Endothelial cell (in vitro differentiated cells): ENCODE data around the gene KCNQ2. TPM values are rescaled to one million over a fixed set of nuclear protein-coding genes. Genes with fewer than 3 reads are reported as not detected.

Experiments used
- DNase-seq: peaks from one replicate; pipeline ENCODE4 v3.0.0; 2021; ENCODE audit warnings: low spot score
- H3K27ac Mint-ChIP-seq: one replicate; pipeline ENCODE4 v1.8.0; 2021; ENCODE audit warnings: mixed read lengths, inconsistent platforms; ENCODE audit not compliant: unreplicated experiment
- H3K27me3 Mint-ChIP-seq: one replicate; pipeline ENCODE4 v1.8.0; 2021; ENCODE audit warnings: mild to moderate bottlenecking, moderate library complexity, mixed read lengths, inconsistent platforms; ENCODE audit not compliant: unreplicated experiment
- H3K36me3 Mint-ChIP-seq: one replicate; pipeline ENCODE4 v1.8.0; 2021; ENCODE audit warnings: mild to moderate bottlenecking, low read depth, mixed read lengths, inconsistent platforms; ENCODE audit not compliant: unreplicated experiment
- H3K4me1 Mint-ChIP-seq: one replicate; pipeline ENCODE4 v1.8.0; 2021; ENCODE audit warnings: mild to moderate bottlenecking, mixed read lengths, inconsistent platforms; ENCODE audit not compliant: unreplicated experiment
- H3K4me3 Mint-ChIP-seq: one replicate; pipeline ENCODE4 v1.8.0; 2021; ENCODE audit warnings: mild to moderate bottlenecking, mixed read lengths, inconsistent platforms; ENCODE audit not compliant: unreplicated experiment
- H3K9me3 Mint-ChIP-seq: one replicate; pipeline ENCODE4 v1.8.0; 2021; ENCODE audit warnings: mixed read lengths, inconsistent platforms; ENCODE audit not compliant: unreplicated experiment
- total RNA-seq: library from RNA; stranded (reverse); fragmentation: NEBNext Ultra II Directional; extraction: Animal tissue kit (Norgen Biotek cat#: 25700); gene quantifications from one replicate; pipeline ENCODE4 v1.2.1, GENCODE V29; 2021; ENCODE audit not compliant: unreplicated experiment
- TF ChIP-seq, protein P1 (sequence below): fragments of 200-600 bp; sonication (generic); IDR thresholded peaks from one replicate; pipeline ENCODE4 v1.5.0; 2021; ENCODE audit warnings: antibody characterized with exemption; ENCODE audit not compliant: unreplicated experiment

The KCNQ2 gene
- total RNA-seq, 1 donor from 2014 or later: 3.2 TPM

GRCh38 chr20:63492518-63492917 is 20.1 kb upstream of the KCNQ2 start:
- no peak for DNase-seq
- Mint-ChIP-seq H3K27ac (no peak overlapping the region), H3K36me3 (peaks cover 15% of the 10 kb centered on the region), H3K4me3 (peak overlapping the region; percentile 32), H3K9me3 (no peaks in the 10 kb centered on the region), H3K27me3 (peaks cover 11% of the 10 kb centered on the region), H3K4me1 (no peaks in the 10 kb centered on the region)
- TF ChIP-seq, protein P1, sequence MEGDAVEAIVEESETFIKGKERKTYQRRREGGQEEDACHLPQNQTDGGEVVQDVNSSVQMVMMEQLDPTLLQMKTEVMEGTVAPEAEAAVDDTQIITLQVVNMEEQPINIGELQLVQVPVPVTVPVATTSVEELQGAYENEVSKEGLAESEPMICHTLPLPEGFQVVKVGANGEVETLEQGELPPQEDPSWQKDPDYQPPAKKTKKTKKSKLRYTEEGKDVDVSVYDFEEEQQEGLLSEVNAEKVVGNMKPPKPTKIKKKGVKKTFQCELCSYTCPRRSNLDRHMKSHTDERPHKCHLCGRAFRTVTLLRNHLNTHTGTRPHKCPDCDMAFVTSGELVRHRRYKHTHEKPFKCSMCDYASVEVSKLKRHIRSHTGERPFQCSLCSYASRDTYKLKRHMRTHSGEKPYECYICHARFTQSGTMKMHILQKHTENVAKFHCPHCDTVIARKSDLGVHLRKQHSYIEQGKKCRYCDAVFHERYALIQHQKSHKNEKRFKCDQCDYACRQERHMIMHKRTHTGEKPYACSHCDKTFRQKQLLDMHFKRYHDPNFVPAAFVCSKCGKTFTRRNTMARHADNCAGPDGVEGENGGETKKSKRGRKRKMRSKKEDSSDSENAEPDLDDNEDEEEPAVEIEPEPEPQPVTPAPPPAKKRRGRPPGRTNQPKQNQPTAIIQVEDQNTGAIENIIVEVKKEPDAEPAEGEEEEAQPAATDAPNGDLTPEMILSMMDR: no peak

DNA sequence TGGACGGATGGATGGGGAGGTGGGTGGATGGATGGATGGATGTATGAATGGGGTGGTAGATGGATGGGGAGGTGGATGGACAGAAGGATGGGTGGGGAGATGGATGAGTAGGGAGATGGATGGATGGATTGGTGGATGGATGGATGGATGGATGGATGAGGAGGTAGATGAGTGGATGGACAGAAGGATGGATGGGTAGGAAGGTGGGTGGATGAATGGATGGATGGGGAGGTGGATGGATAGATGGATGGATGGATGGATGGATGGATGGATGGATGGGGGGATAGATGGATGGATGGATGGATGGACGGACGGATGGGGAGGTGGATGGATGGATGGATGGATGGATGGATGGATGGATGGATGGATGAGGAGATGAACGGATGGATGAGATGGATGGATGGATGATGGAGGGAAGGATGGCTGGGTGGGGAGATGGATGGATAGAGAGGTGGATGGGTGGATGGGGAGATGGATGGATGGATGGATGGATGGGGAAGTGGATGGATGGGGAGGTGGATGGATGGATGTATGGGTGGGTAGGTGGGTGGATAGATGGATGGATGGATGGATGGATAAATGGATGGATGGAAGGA is 19.3 kb upstream of the KCNQ2 start:
- H3K27ac Mint-ChIP-seq: no peak overlapping the region
- peaks cover 15% of the 10 kb centered on the region for H3K36me3 Mint-ChIP-seq
- DNase-seq: no peak
- H3K9me3 Mint-ChIP-seq: no peaks in the 10 kb centered on the region
- H3K4me1 Mint-ChIP-seq: no peaks in the 10 kb centered on the region
- TF ChIP-seq, protein P1: no peak
- H3K27me3 Mint-ChIP-seq: peaks cover 8% of the 10 kb centered on the region
- H3K4me3 Mint-ChIP-seq: no peak overlapping the region

DNA sequence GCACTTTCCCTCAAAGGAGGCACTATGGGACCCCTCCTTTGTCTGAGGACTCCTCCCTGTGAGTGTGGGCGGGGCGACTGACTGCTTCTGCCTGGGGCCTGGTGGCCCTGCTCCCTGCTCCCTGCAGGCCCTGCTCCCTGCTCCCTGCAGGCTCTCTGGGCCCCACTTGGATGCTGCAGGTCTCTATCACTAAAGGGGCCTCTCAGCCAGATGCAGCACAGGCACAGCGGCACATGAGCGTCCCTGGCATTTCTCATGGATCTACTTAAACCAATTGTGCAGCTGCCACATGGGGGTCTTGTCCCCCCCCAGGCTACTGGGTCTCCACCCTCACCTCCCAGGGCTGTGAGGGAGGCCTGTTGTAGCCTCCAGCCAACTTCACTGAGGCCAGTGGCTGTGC is 18.6 kb upstream of the KCNQ2 start:
- peaks cover 15% of the 10 kb centered on the region for H3K36me3 Mint-ChIP-seq
- TF ChIP-seq, protein P1: no peak
- H3K27ac Mint-ChIP-seq: no peak overlapping the region
- peaks cover 7% of the 10 kb centered on the region for H3K27me3 Mint-ChIP-seq
- H3K4me1 Mint-ChIP-seq: no peaks in the 10 kb centered on the region
- no peak for DNase-seq
- H3K4me3 Mint-ChIP-seq: no peak overlapping the region
- no peaks in the 10 kb centered on the region for H3K9me3 Mint-ChIP-seq

- peaks cover 7% of the 10 kb centered on the region for H3K27me3 Mint-ChIP-seq
- no peaks in the 10 kb centered on the region for H3K4me1 Mint-ChIP-seq
- H3K9me3 Mint-ChIP-seq: no peaks in the 10 kb centered on the region
- H3K36me3 Mint-ChIP-seq: peaks cover 15% of the 10 kb centered on the region
- TF ChIP-seq, protein P1: no peak
- no peak for DNase-seq
- no peak overlapping the region for H3K27ac Mint-ChIP-seq
- no peak overlapping the region for H3K4me3 Mint-ChIP-seq
Observed at GRCh38 chr20:63490416-63490815, 18.0 kb upstream of the KCNQ2 start.

DNA sequence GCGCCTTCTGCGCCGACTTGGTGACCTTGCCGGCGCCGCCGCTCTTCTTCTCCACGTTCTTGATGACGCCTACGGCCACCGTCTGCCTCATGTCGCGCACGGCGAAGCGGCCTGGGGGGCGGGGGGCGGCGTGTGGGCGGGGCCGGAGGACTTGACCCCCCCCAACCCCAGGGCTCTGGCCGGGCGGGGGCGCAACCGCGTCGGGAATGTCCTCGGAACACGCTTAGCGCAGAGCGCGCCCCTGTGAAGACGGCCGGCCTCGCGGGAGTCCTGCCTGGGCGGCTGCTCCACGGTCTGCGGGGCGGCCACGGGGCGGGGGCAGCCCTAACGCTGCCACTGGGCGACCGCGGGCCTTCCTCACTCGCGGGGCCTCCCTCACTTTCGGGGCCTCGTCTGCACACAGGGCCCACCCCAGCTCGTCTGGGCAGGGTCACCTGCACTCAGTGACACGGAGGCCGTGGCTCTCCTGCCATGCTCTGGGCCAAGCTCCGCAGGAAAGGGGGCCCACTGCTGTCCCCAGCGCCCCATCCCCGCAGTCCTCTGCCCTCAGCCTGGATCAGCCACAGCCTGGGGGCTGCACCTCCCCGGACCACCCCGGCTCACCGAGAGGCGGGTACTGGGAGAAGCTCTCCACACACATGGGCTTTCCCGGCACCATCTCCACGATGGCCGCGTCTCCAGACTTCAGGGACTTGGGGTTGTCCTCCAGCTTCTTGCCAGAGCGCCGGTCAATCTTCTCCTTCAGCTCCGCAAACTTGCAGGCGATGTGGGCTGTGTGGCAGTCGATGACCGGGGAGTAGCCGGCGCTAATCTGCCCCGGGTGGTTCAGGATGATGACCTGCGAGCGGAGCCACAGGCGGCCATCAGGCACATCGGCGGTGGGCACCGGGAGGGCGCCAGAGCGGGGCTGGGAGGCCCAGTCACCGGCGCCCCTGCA is 16.1 kb upstream of the KCNQ2 start:
- Mint-ChIP-seq H3K27me3 (peaks cover 7% of the 10 kb centered on the region), H3K9me3 (no peaks in the 10 kb centered on the region), H3K36me3 (peaks cover 15% of the 10 kb centered on the region), H3K4me1 (no peaks in the 10 kb centered on the region), H3K4me3 (no peak overlapping the region), H3K27ac (no peak overlapping the region)
- TF ChIP-seq, protein P1: no peak
- DNase-seq: no peak
